Mesangial cell (primary cell): ENCODE data around the gene ZNF266. TPM values are rescaled to one million over a fixed set of nuclear protein-coding genes. Genes with fewer than 3 reads are reported as not detected.

ENCODE experiments used
- total RNA-seq: library from RNA; depleted of rRNA; stranded (reverse); fragments of >200 nt; gene quantifications from 2 replicates; pipeline ENCODE4 v1.2.3, GENCODE V29; 2015

ZNF266 gene
- 6.2 and 11.4 TPM in 2 replicates for total RNA-seq

GRCh38 chr19:9435279-9436268 lies at the start of gene ZNF266:
ZNF266 (minus strand) TSS chr19:9435573; CDS start chr19:9420089, 15,484 bp downstream.

GRCh38 chr19:9362905-9363304 lies 72.5 kb downstream of the ZNF266 start, which contains the start of gene ZNF177:
ZNF177 (plus strand) TSS chr19:9363013; CDS start chr19:9378312, 15,299 bp downstream.

Other genes starting within 250 kb of the ZNF266 start
- gene OR7D4, start 216.0 kb downstream of the ZNF266 start, total RNA-seq, result not detected in 2 replicates
- not detected in 2 replicates for gene OR7E24, start 184.6 kb downstream of the ZNF266 start, total RNA-seq
- gene ZNF699, start 125.7 kb downstream of the ZNF266 start, total RNA-seq, result 8.5 and 10.5 TPM in 2 replicates
- gene ZNF559, start 111.4 kb downstream of the ZNF266 start, total RNA-seq, result 2.1 and 8.2 TPM in 2 replicates
- gene ZNF177, start 72.6 kb downstream of the ZNF266 start, total RNA-seq, result 0.81 and 3.2 TPM in 2 replicates
- gene ZNF560, start 63.0 kb upstream of the ZNF266 start, total RNA-seq, result 0.49 TPM in 1 of 2 replicates, not detected in the other
- gene ZNF426, start 103.1 kb upstream of the ZNF266 start, total RNA-seq, result 6.8 and 11.9 TPM in 2 replicates
- 16.9 and 18.6 TPM in 2 replicates for gene ZNF121, start 148.9 kb upstream of the ZNF266 start, total RNA-seq
- 13.0 and 21.8 TPM in 2 replicates for gene ZNF561, start 185.7 kb upstream of the ZNF266 start, total RNA-seq
- 13.8 and 22.7 TPM in 2 replicates for gene ZNF562, start 239.5 kb upstream of the ZNF266 start, total RNA-seq